A673 (cell line): ENCODE measurements around the gene ABTB1. TPM values are rescaled to one million over a fixed set of nuclear protein-coding genes. Genes with fewer than 3 reads are reported as not detected.

Experiments
- BruUV-seq: library from RNA; stranded (reverse); fragments of 400-500 nt; replicated peaks from 2 replicates; lab custom pipeline; 2021; lab: Mats Ljungman, UMichigan
- CTCF ChIA-PET: fragments of 300-600 bp; sonication (Branson Sonifier 250); formaldehyde crosslinking; loops from one replicate; lab custom pipeline; 2022; ENCODE audit warnings: antibody characterized with exemption; lab: Charles Lee
- POLR2A ChIA-PET: fragments of 300-600 bp; sonication (Branson Sonifier 250); formaldehyde crosslinking; loops from one replicate; lab custom pipeline; 2022; ENCODE audit warnings: antibody characterized with exemption; ENCODE audit not compliant: low non-redundant PET; lab: Charles Lee
- DNase-seq: peaks from one replicate; pipeline ENCODE4 v3.0.0-alpha.2; 2015; ENCODE audit warnings: low spot score
- H3K27ac ChIP-seq: fragments of 200-600 bp; sonication (generic); 2 replicates; pipeline ENCODE4 v1.5.1; 2016; ENCODE audit warnings: mixed run types, low read depth, mild to moderate bottlenecking, mixed read lengths, antibody characterized with exemption, low read length; ENCODE audit not compliant: poor library complexity, severe bottlenecking
- H3K27me3 ChIP-seq: fragments of 200-600 bp; sonication (generic); replicated peaks from 2 replicates; pipeline ENCODE4 v1.6.1; 2017; ENCODE audit warnings: mixed run types, low read depth, mild to moderate bottlenecking, mixed read lengths, antibody characterized with exemption, low read length; ENCODE audit not compliant: insufficient read depth, poor library complexity
- H3K36me3 ChIP-seq: fragments of 200-600 bp; sonication (generic); 2 replicates; pipeline ENCODE4 v1.6.1; 2016; ENCODE audit warnings: mixed run types, mild to moderate bottlenecking, mixed read lengths, antibody characterized with exemption, low read length; ENCODE audit not compliant: insufficient read depth, poor library complexity, severe bottlenecking
- H3K4me1 ChIP-seq: fragments of 200-600 bp; sonication (generic); 2 replicates; pipeline ENCODE4 v1.6.1; 2017; ENCODE audit warnings: mixed run types, mild to moderate bottlenecking, mixed read lengths, antibody characterized with exemption, low read length; ENCODE audit not compliant: insufficient read depth, poor library complexity, severe bottlenecking
- H3K4me3 ChIP-seq: fragments of 200-600 bp; sonication (generic); 2 replicates; pipeline ENCODE4 v1.5.1; 2016; ENCODE audit warnings: low read depth, mixed run types, mild to moderate bottlenecking, mixed read lengths, low read length; ENCODE audit not compliant: poor library complexity, severe bottlenecking
- H3K9me3 ChIP-seq: fragments of 200-600 bp; sonication (generic); 2 replicates; pipeline ENCODE4 v1.6.1; 2016; ENCODE audit warnings: mixed run types, low read depth, mild to moderate bottlenecking, mixed read lengths, antibody characterized with exemption, low read length; ENCODE audit not compliant: poor library complexity, severe bottlenecking
- CTCF ChIP-seq: fragments of 300-800, 200-600 bp; sonication (generic); conservative IDR thresholded peaks from 2 replicates; pipeline ENCODE4 v1.5.1; 2017; ENCODE audit warnings: low read depth, mild to moderate bottlenecking, antibody characterized with exemption, low read length, moderate library complexity, mixed read lengths
- EZH2 ChIP-seq: fragments of 200-600 bp; sonication (generic); IDR thresholded peaks from 2 replicates; pipeline ENCODE4 v1.6.1; 2017; ENCODE audit warnings: borderline replicate concordance, low read depth, mild to moderate bottlenecking, mixed read lengths, antibody characterized with exemption, low read length; ENCODE audit not compliant: poor library complexity, severe bottlenecking
- intact Hi-C: fragments of 100-400 bp; cut with micrococcal nuclease; formaldehyde crosslinking; loops from one replicate; pipeline ENCODE4 v1.10.0; 2022; ENCODE audit not compliant: unreplicated experiment
- total RNA-seq: library from RNA; stranded (reverse); gene quantifications from 2 replicates; pipeline ENCODE4 v1.2.3, GENCODE V29; 2021

Gene ABTB1
- total RNA-seq, 1 experiment from 2014 or later, result 2.6 TPM

GRCh38 chr3:127658234-127658633 lies 14.5 kb upstream of the ABTB1 start:
- no peaks in the 10 kb centered on the region for H3K4me1 ChIP-seq
- BruUV-seq, result no TSS peak
- DNase-seq, result no peak
- POLR2A ChIA-PET, result no interaction called here
- intact Hi-C loops, result no loop called here
- CTCF ChIA-PET, result no interaction called here
- H3K9me3 ChIP-seq, result no peaks in the 10 kb centered on the region
- no peaks in the 10 kb centered on the region for H3K36me3 ChIP-seq
- H3K27ac ChIP-seq, result no peak overlapping the region
- TF ChIP-seq EZH2 (no peak), CTCF (no peak)
- no peaks in the 10 kb centered on the region for H3K27me3 ChIP-seq
- no peak overlapping the region for H3K4me3 ChIP-seq

- CTCF ChIA-PET, result no interaction called here
- intact Hi-C loops, result no loop called here
- no peak overlapping the region for H3K27ac ChIP-seq
- no peaks in the 10 kb centered on the region for H3K27me3 ChIP-seq
- H3K36me3 ChIP-seq, result no peaks in the 10 kb centered on the region
- H3K4me1 ChIP-seq, result no peaks in the 10 kb centered on the region
- DNase-seq, result no peak
- POLR2A ChIA-PET, result no interaction called here
- no peaks in the 10 kb centered on the region for H3K9me3 ChIP-seq
- no peak for TF ChIP-seq EZH2
- TF ChIP-seq CTCF, result no peak
- TSS peak; percentile 76 for BruUV-seq
- H3K4me3 ChIP-seq, result no peak overlapping the region
These were observed 12.0 kb upstream of the ABTB1 start for GRCh38 chr3:127660621-127661251.

- Histone ChIP-seq H3K4me1 (no peaks in the 10 kb centered on the region), H3K27ac (no peak overlapping the region), H3K36me3 (no peaks in the 10 kb centered on the region), H3K27me3 (no peaks in the 10 kb centered on the region), H3K9me3 (no peaks in the 10 kb centered on the region), H3K4me3 (no peak overlapping the region)
- no peak for TF ChIP-seq EZH2
- no peak for TF ChIP-seq CTCF
- CTCF ChIA-PET, result no interaction called here
- intact Hi-C loops, result no loop called here
- DNase-seq, result no peak
- POLR2A ChIA-PET, result no interaction called here
- no TSS peak for BruUV-seq
These were observed 11.2 kb upstream of the ABTB1 start for GRCh38 chr3:127661600-127661999.
